ENCODE results near the gene MGLL.

GRCh38 chr3:127791221-127791913, 30.9 kb downstream of the MGLL start:
- TF ChIP-seq POLR2A (IDR thresholded peaks at IDR 0.05; ENCODE audit: borderline replicate concordance, extremely low read depth, insufficient read depth, insufficient read length) (no peak), CTCF (IDR thresholded peaks at IDR 0.05 in 2 of 3, conservative IDR thresholded peaks at IDR 0.05 in 1 of 3; ENCODE audit: borderline replicate concordance in 1 of 3, insufficient read depth in 1 of 3, low read depth in 2 of 3, low read length in 2 of 3) (peak; percentile 41 to 53 (median 51); a peak in 5 of 6 replicates), MAX (IDR thresholded peaks at IDR 0.05) (no peak), POLR2AphosphoS5 (IDR thresholded peaks at IDR 0.05; ENCODE audit: low read depth, low read length) (no peak), REST (IDR thresholded peaks at IDR 0.05; ENCODE audit: low read depth) (no peak), SRF (IDR thresholded peaks at IDR 0.05; ENCODE audit: low read depth) (peak; percentile 48; the same call in 1 of the 2 replicates), EZH2phosphoT487 (IDR thresholded peaks at IDR 0.05; ENCODE audit: borderline replicate concordance) (no peak), RAD21 (IDR thresholded peaks at IDR 0.05; ENCODE audit: low read depth) (peak; percentile 71)
